Measurements from ENCODE around the gene LRIT1.

DNA sequence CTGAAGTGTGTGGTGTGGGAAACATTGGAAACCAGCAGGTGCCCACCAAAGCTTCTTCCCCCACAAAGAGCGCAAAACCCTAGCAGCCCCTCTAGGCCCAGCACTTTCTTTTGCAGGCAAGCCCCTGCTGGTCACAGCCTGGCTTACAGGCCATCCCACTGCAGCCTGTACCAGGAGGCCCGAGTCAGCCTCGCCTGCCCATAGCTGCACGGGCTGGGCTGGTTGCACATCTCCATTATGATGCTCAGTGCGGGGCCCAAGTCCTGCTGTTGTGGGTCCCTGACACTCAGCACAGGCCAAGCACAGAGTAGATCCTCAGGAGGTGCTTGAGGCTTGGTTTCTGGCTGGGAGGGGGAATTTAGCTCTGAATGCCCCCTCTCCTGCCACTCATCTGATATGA, 39.0 kb downstream of the LRIT1 start:
- TF ChIP-seq, protein P1, sequence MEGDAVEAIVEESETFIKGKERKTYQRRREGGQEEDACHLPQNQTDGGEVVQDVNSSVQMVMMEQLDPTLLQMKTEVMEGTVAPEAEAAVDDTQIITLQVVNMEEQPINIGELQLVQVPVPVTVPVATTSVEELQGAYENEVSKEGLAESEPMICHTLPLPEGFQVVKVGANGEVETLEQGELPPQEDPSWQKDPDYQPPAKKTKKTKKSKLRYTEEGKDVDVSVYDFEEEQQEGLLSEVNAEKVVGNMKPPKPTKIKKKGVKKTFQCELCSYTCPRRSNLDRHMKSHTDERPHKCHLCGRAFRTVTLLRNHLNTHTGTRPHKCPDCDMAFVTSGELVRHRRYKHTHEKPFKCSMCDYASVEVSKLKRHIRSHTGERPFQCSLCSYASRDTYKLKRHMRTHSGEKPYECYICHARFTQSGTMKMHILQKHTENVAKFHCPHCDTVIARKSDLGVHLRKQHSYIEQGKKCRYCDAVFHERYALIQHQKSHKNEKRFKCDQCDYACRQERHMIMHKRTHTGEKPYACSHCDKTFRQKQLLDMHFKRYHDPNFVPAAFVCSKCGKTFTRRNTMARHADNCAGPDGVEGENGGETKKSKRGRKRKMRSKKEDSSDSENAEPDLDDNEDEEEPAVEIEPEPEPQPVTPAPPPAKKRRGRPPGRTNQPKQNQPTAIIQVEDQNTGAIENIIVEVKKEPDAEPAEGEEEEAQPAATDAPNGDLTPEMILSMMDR (IDR thresholded peaks at IDR 0.05), result no peak
- TF ChIP-seq, protein P2, sequence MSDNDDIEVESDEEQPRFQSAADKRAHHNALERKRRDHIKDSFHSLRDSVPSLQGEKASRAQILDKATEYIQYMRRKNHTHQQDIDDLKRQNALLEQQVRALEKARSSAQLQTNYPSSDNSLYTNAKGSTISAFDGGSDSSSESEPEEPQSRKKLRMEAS (CRISPR knock-in tag; IDR thresholded peaks at IDR 0.05), result no peak
- TF ChIP-seq SP1 (CRISPR knock-in tag; conservative IDR thresholded peaks at IDR 0.05) (no peak), CREM (CRISPR knock-in tag; IDR thresholded peaks at IDR 0.05) (no peak), NFATC4 (CRISPR knock-in tag; IDR thresholded peaks at IDR 0.05) (no peak), TEAD4 (CRISPR knock-in tag; IDR thresholded peaks at IDR 0.05) (no peak)
- TF ChIP-seq, protein P3, sequence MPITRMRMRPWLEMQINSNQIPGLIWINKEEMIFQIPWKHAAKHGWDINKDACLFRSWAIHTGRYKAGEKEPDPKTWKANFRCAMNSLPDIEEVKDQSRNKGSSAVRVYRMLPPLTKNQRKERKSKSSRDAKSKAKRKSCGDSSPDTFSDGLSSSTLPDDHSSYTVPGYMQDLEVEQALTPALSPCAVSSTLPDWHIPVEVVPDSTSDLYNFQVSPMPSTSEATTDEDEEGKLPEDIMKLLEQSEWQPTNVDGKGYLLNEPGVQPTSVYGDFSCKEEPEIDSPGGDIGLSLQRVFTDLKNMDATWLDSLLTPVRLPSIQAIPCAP (CRISPR knock-in tag; IDR thresholded peaks at IDR 0.05), result no peak
- TF ChIP-seq, protein P4, sequence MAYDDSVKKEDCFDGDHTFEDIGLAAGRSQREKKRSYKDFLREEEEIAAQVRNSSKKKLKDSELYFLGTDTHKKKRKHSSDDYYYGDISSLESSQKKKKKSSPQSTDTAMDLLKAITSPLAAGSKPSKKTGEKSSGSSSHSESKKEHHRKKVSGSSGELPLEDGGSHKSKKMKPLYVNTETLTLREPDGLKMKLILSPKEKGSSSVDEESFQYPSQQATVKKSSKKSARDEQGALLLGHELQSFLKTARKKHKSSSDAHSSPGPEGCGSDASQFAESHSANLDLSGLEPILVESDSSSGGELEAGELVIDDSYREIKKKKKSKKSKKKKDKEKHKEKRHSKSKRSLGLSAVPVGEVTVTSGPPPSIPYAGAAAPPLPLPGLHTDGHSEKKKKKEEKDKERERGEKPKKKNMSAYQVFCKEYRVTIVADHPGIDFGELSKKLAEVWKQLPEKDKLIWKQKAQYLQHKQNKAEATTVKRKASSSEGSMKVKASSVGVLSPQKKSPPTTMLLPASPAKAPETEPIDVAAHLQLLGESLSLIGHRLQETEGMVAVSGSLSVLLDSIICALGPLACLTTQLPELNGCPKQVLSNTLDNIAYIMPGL (CRISPR knock-in tag; IDR thresholded peaks at IDR 0.05), result no peak
- TF ChIP-seq, protein P5, sequence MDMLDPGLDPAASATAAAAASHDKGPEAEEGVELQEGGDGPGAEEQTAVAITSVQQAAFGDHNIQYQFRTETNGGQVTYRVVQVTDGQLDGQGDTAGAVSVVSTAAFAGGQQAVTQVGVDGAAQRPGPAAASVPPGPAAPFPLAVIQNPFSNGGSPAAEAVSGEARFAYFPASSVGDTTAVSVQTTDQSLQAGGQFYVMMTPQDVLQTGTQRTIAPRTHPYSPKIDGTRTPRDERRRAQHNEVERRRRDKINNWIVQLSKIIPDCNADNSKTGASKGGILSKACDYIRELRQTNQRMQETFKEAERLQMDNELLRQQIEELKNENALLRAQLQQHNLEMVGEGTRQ (CRISPR knock-in tag; IDR thresholded peaks at IDR 0.05), result no peak
- TF ChIP-seq, protein P6, sequence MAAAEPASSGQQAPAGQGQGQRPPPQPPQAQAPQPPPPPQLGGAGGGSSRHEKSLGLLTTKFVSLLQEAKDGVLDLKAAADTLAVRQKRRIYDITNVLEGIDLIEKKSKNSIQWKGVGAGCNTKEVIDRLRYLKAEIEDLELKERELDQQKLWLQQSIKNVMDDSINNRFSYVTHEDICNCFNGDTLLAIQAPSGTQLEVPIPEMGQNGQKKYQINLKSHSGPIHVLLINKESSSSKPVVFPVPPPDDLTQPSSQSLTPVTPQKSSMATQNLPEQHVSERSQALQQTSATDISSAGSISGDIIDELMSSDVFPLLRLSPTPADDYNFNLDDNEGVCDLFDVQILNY (CRISPR knock-in tag; IDR thresholded peaks at IDR 0.05), result no peak
